ENCODE results near the gene TBC1D22A. TPM values are rescaled to one million over a fixed set of nuclear protein-coding genes. Genes with fewer than 3 reads are reported as not detected.

The TBC1D22A gene
- total RNA-seq, 1 experiment from 2014 or later: 20.9 TPM

DNA sequence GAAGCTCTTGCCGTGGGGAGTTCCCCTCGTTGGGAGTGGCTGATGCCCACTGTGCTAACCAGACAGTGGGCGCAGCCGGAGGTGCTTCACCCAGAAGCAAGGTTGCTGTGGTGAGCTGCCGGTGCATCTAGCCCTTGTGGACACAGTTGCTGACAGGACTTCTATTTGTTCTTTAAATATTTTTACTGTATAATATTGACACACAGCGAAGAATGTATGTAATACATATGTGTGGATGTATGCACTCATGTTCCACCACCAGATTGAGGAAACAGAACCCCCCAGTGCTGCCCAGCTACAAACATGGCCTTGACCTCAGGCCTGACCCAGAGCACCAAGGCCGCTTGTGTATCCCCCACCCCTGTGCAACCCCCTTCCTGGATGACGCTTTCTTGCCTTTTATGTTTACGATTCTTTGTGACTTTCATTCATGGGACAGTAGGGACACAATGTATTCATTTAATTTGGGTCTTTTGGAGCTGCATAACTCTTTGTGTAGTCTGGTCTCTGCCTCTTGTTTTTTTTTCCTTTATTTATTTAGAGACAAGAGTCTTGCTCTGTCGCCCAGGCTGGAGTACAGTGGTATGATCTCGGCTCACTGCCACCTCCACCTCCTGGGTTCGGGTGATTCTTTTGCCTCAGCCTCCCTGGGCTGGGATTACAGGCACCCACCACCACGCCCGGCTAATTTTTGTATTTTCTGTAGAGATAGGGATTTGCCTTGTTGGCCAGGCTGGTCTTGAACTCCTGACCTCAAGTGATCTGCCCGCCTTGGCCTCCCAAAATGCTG is 132.6 kb downstream of the TBC1D22A start:
- ChIA-PET RAD21 (ENCODE audit: low non-redundant PET in 1 of 2, low total read pairs in 2 of 2, uncharacterized antibody in 2 of 2, unreplicated experiment in 2 of 2) (no interaction called here), POLR2A (no interaction called here), CTCF (no interaction called here)
- H3K27me3 ChIP-seq (ENCODE audit: insufficient read depth, low read length): no peaks in the 10 kb centered on the region
- DNase-seq (ENCODE audit: low read depth, low spot score): no peak
- H3K79me2 ChIP-seq (ENCODE audit: insufficient read depth, low read length): no peaks in the 10 kb centered on the region
- no peak overlapping the region for H2AFZ ChIP-seq (ENCODE audit: low read depth, low read length, poor library complexity, severe bottlenecking)
- intact Hi-C loops (cut with micrococcal nuclease): no loop called here
- ATAC-seq: no peak
- no TSS peak for BruUV-seq (replicated peaks)
- H3K27ac ChIP-seq (ENCODE audit: low read depth, low read length): no peak overlapping the region
- no peaks in the 10 kb centered on the region for H3K9me2 ChIP-seq (ENCODE audit: insufficient read depth)
- H3K4me1 ChIP-seq (ENCODE audit: control insufficient read depth in 1 of 2, insufficient read depth in 2 of 2, low read length in 2 of 2): no peaks in the 10 kb centered on the region
- H3K4me3 ChIP-seq (replicated peaks in 1 of 2; ENCODE audit: low read depth in 1 of 2, low read length in 2 of 2): no peak overlapping the region
- H3K36me3 ChIP-seq (ENCODE audit: control insufficient read depth in 1 of 2, insufficient read depth in 2 of 2, low read length in 2 of 2): peaks cover 0 to 3% of the 10 kb centered on the region in 2 experiments; a peak in 1 of 4 replicates
- no peak overlapping the region for H3K9ac ChIP-seq (ENCODE audit: low read length)
- H3K4me2 ChIP-seq (ENCODE audit: low read length): no peak overlapping the region
- no peak for TF ChIP-seq EZH2phosphoT487 (IDR thresholded peaks at IDR 0.05; ENCODE audit: borderline replicate concordance)
- TF ChIP-seq POLR2AphosphoS5 (IDR thresholded peaks at IDR 0.05; ENCODE audit: low read depth, low read length): no peak
- TF ChIP-seq CTCF (IDR thresholded peaks at IDR 0.05 in 2 of 3, conservative IDR thresholded peaks at IDR 0.05 in 1 of 3; ENCODE audit: borderline replicate concordance in 1 of 3, insufficient read depth in 1 of 3, low read depth in 2 of 3, low read length in 2 of 3): no peak
- no peak for TF ChIP-seq POLR2A (IDR thresholded peaks at IDR 0.05; ENCODE audit: borderline replicate concordance, extremely low read depth, insufficient read depth, insufficient read length)
- no peak for TF ChIP-seq ZFX (IDR thresholded peaks at IDR 0.05)
- no peak for TF ChIP-seq ZNF274 (IDR thresholded peaks at IDR 0.05; ENCODE audit: low read depth, low read length)
- TF ChIP-seq ATF3 (IDR thresholded peaks at IDR 0.05): no peak
- no peak for TF ChIP-seq EGR1 (IDR thresholded peaks at IDR 0.05; ENCODE audit: low read depth)
- no peak for TF ChIP-seq REST (IDR thresholded peaks at IDR 0.05; ENCODE audit: low read depth)
- TF ChIP-seq TCF7L2 (IDR thresholded peaks at IDR 0.05; ENCODE audit: borderline replicate concordance, extremely low read depth, insufficient read depth, insufficient read length): no peak
- no peak for TF ChIP-seq FOSL1 (IDR thresholded peaks at IDR 0.05; ENCODE audit: low read depth)
- TF ChIP-seq SP1 (IDR thresholded peaks at IDR 0.05; ENCODE audit: low read depth): no peak
- no peak for TF ChIP-seq CBX3 (IDR thresholded peaks at IDR 0.05; ENCODE audit: low read depth)
- no peak for TF ChIP-seq SRF (IDR thresholded peaks at IDR 0.05; ENCODE audit: low read depth)
- TF ChIP-seq YY1 (IDR thresholded peaks at IDR 0.05; ENCODE audit: extremely low read depth, insufficient replicate concordance, low read depth, low read length): no peak
- no peak for TF ChIP-seq ELF1 (IDR thresholded peaks at IDR 0.05; ENCODE audit: borderline replicate concordance, low read depth)
- no peak for TF ChIP-seq SIN3A (IDR thresholded peaks at IDR 0.05; ENCODE audit: low read depth)
- TF ChIP-seq, protein P1, sequence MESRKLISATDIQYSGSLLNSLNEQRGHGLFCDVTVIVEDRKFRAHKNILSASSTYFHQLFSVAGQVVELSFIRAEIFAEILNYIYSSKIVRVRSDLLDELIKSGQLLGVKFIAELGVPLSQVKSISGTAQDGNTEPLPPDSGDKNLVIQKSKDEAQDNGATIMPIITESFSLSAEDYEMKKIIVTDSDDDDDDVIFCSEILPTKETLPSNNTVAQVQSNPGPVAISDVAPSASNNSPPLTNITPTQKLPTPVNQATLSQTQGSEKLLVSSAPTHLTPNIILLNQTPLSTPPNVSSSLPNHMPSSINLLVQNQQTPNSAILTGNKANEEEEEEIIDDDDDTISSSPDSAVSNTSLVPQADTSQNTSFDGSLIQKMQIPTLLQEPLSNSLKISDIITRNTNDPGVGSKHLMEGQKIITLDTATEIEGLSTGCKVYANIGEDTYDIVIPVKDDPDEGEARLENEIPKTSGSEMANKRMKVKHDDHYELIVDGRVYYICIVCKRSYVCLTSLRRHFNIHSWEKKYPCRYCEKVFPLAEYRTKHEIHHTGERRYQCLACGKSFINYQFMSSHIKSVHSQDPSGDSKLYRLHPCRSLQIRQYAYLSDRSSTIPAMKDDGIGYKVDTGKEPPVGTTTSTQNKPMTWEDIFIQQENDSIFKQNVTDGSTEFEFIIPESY (IDR thresholded peaks at IDR 0.05; ENCODE audit: extremely low read depth, insufficient replicate concordance, low read length): no peak
- H4K20me1 ChIP-seq (ENCODE audit: insufficient read depth): no peaks in the 10 kb centered on the region
- H3K9me3 ChIP-seq (ENCODE audit: control insufficient read depth in 1 of 2, insufficient read depth in 1 of 2, low read depth in 1 of 2, low read length in 2 of 2): no peaks in the 10 kb centered on the region
